ENCODE data around the gene TMEM229B. TPM values are rescaled to one million over a fixed set of nuclear protein-coding genes. Genes with fewer than 3 reads are reported as not detected.

Gene TMEM229B
- total and polyA plus RNA-seq, 2 of the 4 experiments (the other 2 are of a cell fraction), result under 0.01 TPM; not detected in 1

DNA sequence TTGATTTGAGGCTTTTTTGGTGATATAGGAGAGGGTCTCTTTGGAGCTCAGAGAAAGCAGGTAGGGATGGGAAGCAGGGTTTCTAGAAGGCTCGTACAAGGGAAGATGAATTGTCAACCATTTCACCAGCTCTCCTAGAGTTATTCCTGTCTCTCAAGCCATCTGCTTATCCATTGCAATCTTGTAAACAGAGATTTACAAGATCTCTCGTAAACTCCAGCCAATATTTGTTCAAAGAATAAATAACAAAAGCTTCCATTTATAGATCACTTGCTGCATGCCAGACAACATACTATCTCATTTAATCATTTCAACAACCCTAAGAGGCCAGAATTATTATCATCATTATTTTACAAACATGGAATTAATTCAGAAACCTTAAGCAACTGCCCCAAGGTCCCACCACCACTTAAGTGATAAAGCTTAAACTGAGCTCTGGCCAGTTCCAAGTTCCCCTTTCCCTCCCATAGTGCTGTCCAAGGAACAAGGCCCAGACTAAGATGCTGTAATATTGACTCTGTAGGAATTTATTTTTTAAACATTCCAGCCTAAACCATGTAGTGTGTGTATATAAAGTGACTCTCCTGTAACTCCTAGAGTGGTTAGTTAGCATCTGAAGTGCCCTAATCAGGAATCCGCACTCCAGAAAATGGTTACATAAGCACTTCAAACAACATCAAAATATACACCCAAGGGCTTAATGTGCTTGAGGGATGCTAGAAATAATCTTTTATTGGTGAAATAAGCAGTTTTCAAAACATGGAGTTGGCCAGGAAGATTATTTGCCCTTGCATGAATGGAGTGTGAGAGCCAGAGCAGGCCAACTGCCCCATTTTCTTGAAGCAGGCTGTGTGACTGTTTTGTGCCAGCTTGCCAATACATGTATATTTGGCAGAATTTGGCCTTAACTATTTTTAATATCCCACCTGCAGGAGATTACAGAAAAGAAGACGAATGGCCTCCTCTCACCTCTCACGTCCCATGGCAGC, 41.7 kb upstream of the TMEM229B start:
- no peaks in the 10 kb centered on the region for H3K79me1 ChIP-seq (ENCODE audit: low read depth in 1 of 2, low read length in 2 of 2)
- DNase-seq, result no peak
- CTCF ChIA-PET, result interaction anchor here (0.5 to 1.2 kb wide), 3 partner anchors 41 to 174 kb away, joined by 3 to 5 read pairs (median 4); no protein-coding TSS in a partner anchor
- H3K9me1 ChIP-seq (ENCODE audit: insufficient read depth, low read length), result no peaks in the 10 kb centered on the region
- H4K8ac ChIP-seq (ENCODE audit: low read depth in 2 of 2, low read length in 2 of 2), result no peak overlapping the region
- H3K14ac ChIP-seq (replicated peaks; ENCODE audit: low read depth, low read length), result no peak overlapping the region
- H3K27me3 ChIP-seq (ENCODE audit: control insufficient read depth, insufficient read depth, low read length), result peaks cover 43% of the 10 kb centered on the region
- H3K18ac ChIP-seq (ENCODE audit: low read depth, low read length), result no peak overlapping the region
- H2AK5ac ChIP-seq (ENCODE audit: low read depth, low read length), result no peak overlapping the region
- dilution Hi-C loops (cut with HindIII; ENCODE audit: low sequenced_read_pairs, unreplicated experiment), result no loop called here
- H3K36me3 ChIP-seq (ENCODE audit: control insufficient read depth, insufficient read depth, low read length), result no peaks in the 10 kb centered on the region
- H3K27ac ChIP-seq (ENCODE audit: insufficient read depth, low read length), result no peak overlapping the region
- no peaks in the 10 kb centered on the region for H3K9me3 ChIP-seq (ENCODE audit: control insufficient read depth, insufficient read depth, low read length)
- no peak overlapping the region for H2BK120ac ChIP-seq (ENCODE audit: low read depth, low read length)
- H4K20me1 ChIP-seq (ENCODE audit: insufficient read depth, low read length), result no peaks in the 10 kb centered on the region
- H4K5ac ChIP-seq (ENCODE audit: low read depth, low read length), result no peak overlapping the region
- no peak overlapping the region for H2AK9ac ChIP-seq (replicated peaks; ENCODE audit: low read depth, low read length, poor library complexity)
- no peak overlapping the region for H2AFZ ChIP-seq (replicated peaks; ENCODE audit: low read length, poor library complexity)
- no TSS peak for BruUV-seq (replicated peaks)
- no peak overlapping the region for H2BK15ac ChIP-seq (ENCODE audit: low read depth, low read length)
- in situ Hi-C loops (cut with MboI; ENCODE audit: low sequenced_read_pairs), result no loop called here
- TF ChIP-seq CEBPB (IDR thresholded peaks at IDR 0.05; ENCODE audit: low read depth, low read length), result no peak
- TF ChIP-seq POLR2A (IDR thresholded peaks at IDR 0.05; ENCODE audit: low read depth, low read length), result no peak
- TF ChIP-seq RAD21 (IDR thresholded peaks at IDR 0.05; ENCODE audit: low read length), result no peak
- TF ChIP-seq, protein P1, sequence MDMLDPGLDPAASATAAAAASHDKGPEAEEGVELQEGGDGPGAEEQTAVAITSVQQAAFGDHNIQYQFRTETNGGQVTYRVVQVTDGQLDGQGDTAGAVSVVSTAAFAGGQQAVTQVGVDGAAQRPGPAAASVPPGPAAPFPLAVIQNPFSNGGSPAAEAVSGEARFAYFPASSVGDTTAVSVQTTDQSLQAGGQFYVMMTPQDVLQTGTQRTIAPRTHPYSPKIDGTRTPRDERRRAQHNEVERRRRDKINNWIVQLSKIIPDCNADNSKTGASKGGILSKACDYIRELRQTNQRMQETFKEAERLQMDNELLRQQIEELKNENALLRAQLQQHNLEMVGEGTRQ (IDR thresholded peaks at IDR 0.05; ENCODE audit: low read depth, low read length), result no peak
- no peak for TF ChIP-seq BHLHE40 (IDR thresholded peaks at IDR 0.05; ENCODE audit: low read depth, low read length)
- no peak for TF ChIP-seq SMC3 (IDR thresholded peaks at IDR 0.05; ENCODE audit: low read depth, low read length)
- no peak for TF ChIP-seq FOS (IDR thresholded peaks at IDR 0.05; ENCODE audit: low read depth, low read length)
- TF ChIP-seq, protein P2, sequence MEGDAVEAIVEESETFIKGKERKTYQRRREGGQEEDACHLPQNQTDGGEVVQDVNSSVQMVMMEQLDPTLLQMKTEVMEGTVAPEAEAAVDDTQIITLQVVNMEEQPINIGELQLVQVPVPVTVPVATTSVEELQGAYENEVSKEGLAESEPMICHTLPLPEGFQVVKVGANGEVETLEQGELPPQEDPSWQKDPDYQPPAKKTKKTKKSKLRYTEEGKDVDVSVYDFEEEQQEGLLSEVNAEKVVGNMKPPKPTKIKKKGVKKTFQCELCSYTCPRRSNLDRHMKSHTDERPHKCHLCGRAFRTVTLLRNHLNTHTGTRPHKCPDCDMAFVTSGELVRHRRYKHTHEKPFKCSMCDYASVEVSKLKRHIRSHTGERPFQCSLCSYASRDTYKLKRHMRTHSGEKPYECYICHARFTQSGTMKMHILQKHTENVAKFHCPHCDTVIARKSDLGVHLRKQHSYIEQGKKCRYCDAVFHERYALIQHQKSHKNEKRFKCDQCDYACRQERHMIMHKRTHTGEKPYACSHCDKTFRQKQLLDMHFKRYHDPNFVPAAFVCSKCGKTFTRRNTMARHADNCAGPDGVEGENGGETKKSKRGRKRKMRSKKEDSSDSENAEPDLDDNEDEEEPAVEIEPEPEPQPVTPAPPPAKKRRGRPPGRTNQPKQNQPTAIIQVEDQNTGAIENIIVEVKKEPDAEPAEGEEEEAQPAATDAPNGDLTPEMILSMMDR (conservative IDR thresholded peaks at IDR 0.05; ENCODE audit: low read depth, low read length), result no peak
- TF ChIP-seq NFE2L2 (IDR thresholded peaks at IDR 0.05; ENCODE audit: low read depth, low read length), result no peak
- no peak for TF ChIP-seq MXI1 (IDR thresholded peaks at IDR 0.05; ENCODE audit: borderline replicate concordance, low read depth, low read length)
- TF ChIP-seq CHD1 (IDR thresholded peaks at IDR 0.05; ENCODE audit: low read depth, low read length), result no peak
- TF ChIP-seq RFX5 (IDR thresholded peaks at IDR 0.05; ENCODE audit: low read depth, low read length), result no peak
- TF ChIP-seq, protein P3, sequence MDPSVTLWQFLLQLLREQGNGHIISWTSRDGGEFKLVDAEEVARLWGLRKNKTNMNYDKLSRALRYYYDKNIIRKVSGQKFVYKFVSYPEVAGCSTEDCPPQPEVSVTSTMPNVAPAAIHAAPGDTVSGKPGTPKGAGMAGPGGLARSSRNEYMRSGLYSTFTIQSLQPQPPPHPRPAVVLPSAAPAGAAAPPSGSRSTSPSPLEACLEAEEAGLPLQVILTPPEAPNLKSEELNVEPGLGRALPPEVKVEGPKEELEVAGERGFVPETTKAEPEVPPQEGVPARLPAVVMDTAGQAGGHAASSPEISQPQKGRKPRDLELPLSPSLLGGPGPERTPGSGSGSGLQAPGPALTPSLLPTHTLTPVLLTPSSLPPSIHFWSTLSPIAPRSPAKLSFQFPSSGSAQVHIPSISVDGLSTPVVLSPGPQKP (IDR thresholded peaks at IDR 0.05; ENCODE audit: borderline replicate concordance, low read depth, low read length), result no peak
- no peak overlapping the region for H2BK5ac ChIP-seq (ENCODE audit: low read depth, low read length, poor library complexity, severe bottlenecking)
- H3K56ac ChIP-seq (ENCODE audit: extremely low read depth, insufficient read depth, low read length), result no peak overlapping the region
- WGBS, 2 experiments (ENCODE audit: extremely low coverage in 2 of 2, insufficient read length in 1 of 2), result 32% methylated on average over 3 of the region's 5 CpGs; no CpG with 5 or more reads in 1 of the 2 experiments
- no peaks in the 10 kb centered on the region for H3K4me1 ChIP-seq (ENCODE audit: control insufficient read depth, insufficient read depth, low read length)
- POLR2A ChIA-PET (ENCODE audit: unreplicated experiment), result no interaction called here
- H4K91ac ChIP-seq (ENCODE audit: insufficient read depth, low read depth, low read length), result no peak overlapping the region
- H3K4me2 ChIP-seq (ENCODE audit: low read depth, low read length), result no peak overlapping the region
- H3K4me3 ChIP-seq (ENCODE audit: insufficient read depth, low read depth, low read length), result no peak overlapping the region
- intact Hi-C loops (cut with micrococcal nuclease), result loop anchor here (5.0 kb wide), 1 partner anchor 137 kb away; no protein-coding TSS in a partner anchor
- H3K4ac ChIP-seq (ENCODE audit: low read depth, low read length), result no peak overlapping the region
- H3K23ac ChIP-seq (ENCODE audit: low read depth, low read length), result no peak overlapping the region
- no peak overlapping the region for H3K9ac ChIP-seq (ENCODE audit: low read depth, low read length)
- no peak for ATAC-seq (ENCODE audit: low read depth)
- H2BK20ac ChIP-seq (ENCODE audit: low read depth, low read length), result no peak overlapping the region
